GM21576 (cell line): ENCODE data around the gene IPO4.
"Not testable (repeated sequence)": the region's sequence is repeated elsewhere in the genome, so short reads cannot be mapped to it uniquely, and the experiment has no call there.

ENCODE experiments used
- ATAC-seq: cut with Tn5 transposase; IDR thresholded peaks from one replicate; pipeline ENCODE4 v1.9.1; 2021; ENCODE audit warnings: mild to moderate bottlenecking, moderate library complexity; ENCODE audit not compliant: unreplicated experiment

Gene IPO4

DNA sequence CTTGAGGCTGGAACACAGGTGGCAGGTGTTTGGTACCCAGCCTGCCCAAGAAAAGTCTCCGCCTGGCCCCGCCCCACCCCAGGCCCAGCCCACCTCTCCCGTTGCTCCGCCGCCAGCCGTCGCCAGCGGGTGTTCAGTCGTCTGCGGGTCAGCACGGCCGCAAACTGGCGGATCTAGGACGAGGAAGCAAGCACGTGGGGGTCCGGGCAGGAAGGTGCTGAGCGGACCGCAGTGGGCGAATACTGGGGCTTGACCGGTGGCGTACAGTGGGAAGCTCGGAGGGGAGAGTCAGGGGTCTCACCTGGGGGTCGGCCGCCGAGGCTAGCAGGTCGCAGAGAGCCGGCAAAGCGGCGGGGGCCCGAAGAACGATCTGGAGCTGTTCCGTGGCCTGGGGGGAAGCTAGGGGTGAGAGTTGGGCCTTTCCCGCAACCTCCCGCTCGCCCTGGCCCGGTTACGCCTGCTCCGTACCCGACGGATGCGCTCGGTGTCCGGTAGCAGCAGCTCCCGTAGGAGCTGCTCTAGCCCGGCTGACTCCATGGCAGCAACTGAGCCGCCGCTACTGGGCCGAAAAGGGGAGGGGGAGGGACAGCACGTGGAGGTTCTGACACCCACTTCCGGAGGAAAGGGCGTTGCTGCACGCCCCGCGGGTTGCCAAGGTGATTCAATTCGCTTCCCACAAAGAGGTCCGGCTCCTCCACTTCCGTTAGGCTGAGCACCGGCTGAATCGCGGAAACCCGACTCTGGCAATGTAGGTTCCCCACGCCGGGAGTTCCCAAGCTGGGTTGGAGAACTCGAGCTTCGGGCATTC lies at the start of gene IPO4:
Gene IPO4, minus strand, starts transcription at position 566 of the 808 bp plus-strand sequence. Its CDS starts 29 bp downstream, at position 537.
- ATAC-seq: peak; percentile 87

DNA sequence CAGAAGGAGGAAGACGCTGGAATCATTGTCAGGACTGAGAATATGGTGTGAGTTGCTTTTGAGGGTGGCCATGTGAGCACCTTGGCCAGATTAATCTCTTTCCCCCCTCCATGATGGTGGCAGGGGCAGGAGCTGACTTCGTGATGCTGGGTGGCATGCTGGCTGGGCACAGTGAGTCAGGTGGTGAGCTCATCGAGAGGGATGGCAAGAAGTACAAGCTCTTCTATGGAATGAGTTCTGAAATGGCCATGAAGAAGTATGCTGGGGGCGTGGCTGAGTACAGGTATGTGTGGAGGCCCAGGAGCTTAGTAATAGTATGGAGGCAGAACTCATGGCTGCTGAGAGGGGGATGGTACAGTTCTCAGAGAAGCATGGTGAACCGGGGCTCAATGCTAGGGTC lies 49.5 kb upstream of the IPO4 start:
- no peak for ATAC-seq

GRCh38 chr14:24237463-24237955 lies 48.9 kb upstream of the IPO4 start:
- no peak for ATAC-seq

GRCh38 chr14:24236689-24237462 lies 48.3 kb upstream of the IPO4 start:
- ATAC-seq: no peak

GRCh38 chr14:24235804-24236688 lies 47.4 kb upstream of the IPO4 start:
- ATAC-seq: no peak

- no peak for ATAC-seq
These were observed 45.7 kb upstream of the IPO4 start for GRCh38 chr14:24234095-24235005.

DNA sequence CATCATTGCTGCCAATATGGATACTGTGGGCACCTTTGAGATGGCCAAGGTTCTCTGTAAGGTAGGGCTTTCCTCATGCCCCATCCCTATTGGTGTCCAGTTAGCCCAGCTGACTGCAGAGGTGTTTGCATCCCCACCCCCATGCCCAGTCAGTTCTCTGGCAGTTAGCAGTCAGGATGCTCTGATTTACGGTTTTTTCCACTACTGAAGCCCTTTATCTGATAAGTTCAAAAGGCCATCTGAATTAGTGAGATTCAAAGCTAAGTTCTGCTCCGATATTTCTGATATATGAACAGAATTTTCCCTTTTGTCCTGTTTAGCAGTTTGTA lies 44.9 kb upstream of the IPO4 start:
- no peak for ATAC-seq

DNA sequence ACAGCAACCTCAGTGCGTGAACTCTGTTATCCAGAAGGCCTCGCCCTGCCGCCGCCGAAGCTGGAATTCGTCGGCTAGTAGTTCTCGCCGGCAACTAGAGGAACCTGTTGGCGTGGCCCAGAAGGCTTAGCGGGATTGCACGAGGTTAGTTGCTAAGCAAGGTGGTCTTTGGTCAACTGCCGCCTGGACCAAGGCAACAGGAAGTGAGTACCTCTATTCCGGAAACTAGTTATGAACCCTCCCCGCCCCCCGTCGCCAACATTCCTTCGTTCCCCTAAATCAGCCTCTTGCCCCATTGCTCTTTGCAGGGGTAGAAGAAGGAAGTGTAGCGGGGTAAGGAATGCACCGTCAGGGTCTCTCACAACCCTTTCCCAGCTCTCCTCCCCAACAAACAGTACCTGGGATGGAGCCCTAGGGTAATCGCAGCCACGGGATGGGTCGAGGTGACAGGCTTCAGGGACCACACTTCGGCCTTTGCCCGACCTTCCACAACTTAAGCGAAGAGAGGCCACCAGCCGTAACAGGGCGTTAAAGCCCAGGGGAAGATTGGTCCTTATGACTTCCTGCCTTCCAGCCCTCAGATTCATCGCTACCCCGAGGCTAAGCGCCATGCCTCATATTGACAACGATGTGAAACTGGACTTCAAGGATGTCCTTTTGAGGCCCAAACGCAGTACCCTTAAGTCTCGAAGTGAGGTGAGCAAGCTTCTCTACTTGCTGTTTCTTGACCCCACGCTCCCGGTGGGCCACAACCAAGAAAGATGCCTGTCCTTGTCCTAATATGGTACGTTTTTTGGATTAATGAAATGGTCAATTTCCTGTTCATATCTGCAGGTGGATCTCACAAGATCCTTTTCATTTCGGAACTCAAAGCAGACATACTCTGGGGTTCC lies 44.3 kb upstream of the IPO4 start, which contains the start of gene GMPR2:
Gene GMPR2, plus strand, starts transcription at position 285 of the 893 bp plus-strand sequence. Its CDS starts 325 bp downstream, at position 610.
- peak; percentile 57 for ATAC-seq

- ATAC-seq: peak; percentile 82
These were observed 43.6 kb upstream of the IPO4 start, which contains the start of gene NEDD8 for GRCh38 chr14:24232121-24232644. Gene NEDD8, minus strand, starts transcription at chr14:24232367. Its CDS starts 100 bp downstream, at chr14:24232267.

DNA sequence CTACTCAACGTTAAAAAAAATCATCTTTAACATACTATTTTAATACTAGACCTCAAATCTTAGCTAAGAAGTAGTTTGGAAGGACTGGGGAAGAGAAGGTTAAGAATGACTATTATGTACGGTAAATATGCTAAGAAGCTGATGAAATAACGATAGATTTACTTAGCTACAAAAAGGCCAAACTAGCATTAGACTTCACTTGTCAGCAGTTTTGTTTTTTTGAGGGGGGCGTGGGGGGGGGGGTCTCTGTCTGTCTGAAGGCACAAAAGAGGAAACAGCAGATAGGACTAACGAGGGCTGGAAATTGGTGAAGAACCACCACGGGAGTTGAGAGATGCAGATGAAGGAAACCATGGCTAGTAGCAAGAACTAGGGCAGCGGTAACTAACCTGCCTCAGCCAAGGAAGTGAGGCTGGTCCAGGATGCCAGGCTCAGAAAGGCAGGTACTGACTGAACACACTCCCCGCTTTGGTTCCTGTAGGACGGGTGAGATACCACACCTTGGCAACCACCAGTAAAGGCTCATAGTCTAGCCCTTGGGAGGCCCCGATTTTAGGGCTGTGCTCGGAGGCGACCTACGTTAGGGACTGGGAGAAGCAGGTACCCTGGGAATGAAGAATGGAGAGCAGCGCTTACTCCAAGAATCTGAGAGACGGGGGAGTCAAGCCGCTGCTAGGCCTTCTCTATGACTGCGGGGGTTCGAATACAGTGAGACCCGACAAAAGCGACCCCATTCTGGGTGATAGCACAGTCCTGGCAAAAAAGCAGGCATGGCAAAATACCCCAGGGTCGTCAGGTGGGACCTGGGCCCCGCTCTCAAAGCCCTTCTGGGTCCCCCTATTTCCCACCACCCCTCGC lies 42.9 kb upstream of the IPO4 start:
- no peak for ATAC-seq

DNA sequence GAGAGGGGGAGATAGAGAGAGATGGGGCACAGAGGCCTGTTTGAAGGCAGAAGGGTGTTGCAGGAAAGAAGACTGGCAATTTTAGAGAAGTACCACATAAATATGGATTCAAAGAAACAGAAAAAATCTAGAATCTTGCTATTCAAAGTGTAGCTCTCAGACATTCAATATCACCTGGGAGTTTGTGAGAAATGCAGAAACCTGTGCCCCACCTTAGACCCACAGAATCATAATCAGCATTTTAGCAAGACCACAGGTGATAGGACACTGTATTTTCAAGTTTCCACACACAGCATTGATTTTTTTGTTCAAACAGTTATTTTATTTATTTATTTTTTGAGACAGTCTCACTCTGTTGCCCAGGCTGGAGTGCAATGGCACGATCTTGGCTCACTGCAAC lies 40.3 kb upstream of the IPO4 start:
- no peak for ATAC-seq

- ATAC-seq: no peak
These were observed 37.9 kb upstream of the IPO4 start for GRCh38 chr14:24226473-24226872.

- ATAC-seq: no peak
These were observed 36.0 kb upstream of the IPO4 start for GRCh38 chr14:24224618-24225071.

GRCh38 chr14:24222987-24223386 lies 34.4 kb upstream of the IPO4 start:
- ATAC-seq: not testable (repeated sequence)

DNA sequence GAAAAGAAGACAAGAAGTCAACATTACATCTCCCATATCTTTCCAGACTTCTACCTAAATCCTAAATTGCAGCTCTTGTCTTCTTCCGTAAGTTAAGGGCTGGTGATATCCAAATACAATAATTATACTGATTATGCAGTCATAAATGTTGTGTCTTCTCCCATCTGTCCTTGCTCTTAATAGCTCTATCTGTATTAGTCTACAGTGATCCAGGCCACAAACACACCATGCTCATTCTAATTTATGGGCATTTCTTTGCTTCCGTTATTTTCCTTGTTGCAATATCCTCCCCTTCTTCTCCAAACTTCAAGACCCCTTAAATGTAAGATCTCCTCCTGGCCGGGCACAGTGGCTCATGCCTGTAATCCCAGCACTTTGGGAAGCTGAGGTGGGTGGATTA lies 30.9 kb upstream of the IPO4 start:
- ATAC-seq: no peak

DNA sequence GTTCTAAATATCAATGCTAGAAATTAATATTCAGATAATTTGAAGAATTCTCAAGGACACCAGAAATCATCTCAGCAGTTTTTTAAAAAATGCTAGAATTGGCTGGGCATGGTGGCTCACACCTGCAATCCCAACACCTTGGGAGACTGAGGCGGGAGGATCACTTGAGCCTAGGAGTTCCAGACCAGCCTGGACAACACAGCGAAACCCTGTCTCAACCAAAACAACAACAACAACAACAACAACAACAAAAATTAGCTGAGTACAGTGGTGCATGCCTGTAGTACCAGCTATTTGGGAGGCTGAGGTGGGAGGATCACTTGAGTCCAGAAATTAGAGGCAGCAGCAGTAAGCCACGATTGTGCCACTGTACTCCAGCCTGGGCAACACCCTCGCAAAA lies 30.5 kb upstream of the IPO4 start:
- ATAC-seq: no peak

GRCh38 chr14:24216876-24217275 lies 28.3 kb upstream of the IPO4 start:
- ATAC-seq: not testable (repeated sequence)

- no peak for ATAC-seq
These were observed 27.7 kb upstream of the IPO4 start for GRCh38 chr14:24216345-24216699.
